ENCODE measurements around the gene CERKL. TPM values are rescaled to one million over a fixed set of nuclear protein-coding genes. Genes with fewer than 3 reads are reported as not detected.

Gene CERKL
- total RNA-seq, 4 donors from 2014 or later: not detected

GRCh38 chr2:181694271-181694670 lies 37.4 kb upstream of the CERKL start:
- no peaks in the 10 kb centered on the region for H3K4me1 ChIP-seq
- WGBS, 2 donors: 92 to 93% methylated on average over 17 of the region's 17 CpGs
- H3K9me3 ChIP-seq: no peaks in the 10 kb centered on the region
- H3K27ac ChIP-seq: no peak overlapping the region
- TF ChIP-seq, protein P1, sequence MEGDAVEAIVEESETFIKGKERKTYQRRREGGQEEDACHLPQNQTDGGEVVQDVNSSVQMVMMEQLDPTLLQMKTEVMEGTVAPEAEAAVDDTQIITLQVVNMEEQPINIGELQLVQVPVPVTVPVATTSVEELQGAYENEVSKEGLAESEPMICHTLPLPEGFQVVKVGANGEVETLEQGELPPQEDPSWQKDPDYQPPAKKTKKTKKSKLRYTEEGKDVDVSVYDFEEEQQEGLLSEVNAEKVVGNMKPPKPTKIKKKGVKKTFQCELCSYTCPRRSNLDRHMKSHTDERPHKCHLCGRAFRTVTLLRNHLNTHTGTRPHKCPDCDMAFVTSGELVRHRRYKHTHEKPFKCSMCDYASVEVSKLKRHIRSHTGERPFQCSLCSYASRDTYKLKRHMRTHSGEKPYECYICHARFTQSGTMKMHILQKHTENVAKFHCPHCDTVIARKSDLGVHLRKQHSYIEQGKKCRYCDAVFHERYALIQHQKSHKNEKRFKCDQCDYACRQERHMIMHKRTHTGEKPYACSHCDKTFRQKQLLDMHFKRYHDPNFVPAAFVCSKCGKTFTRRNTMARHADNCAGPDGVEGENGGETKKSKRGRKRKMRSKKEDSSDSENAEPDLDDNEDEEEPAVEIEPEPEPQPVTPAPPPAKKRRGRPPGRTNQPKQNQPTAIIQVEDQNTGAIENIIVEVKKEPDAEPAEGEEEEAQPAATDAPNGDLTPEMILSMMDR (IDR thresholded peaks at IDR 0.05): no peak
- no peak for TF ChIP-seq EP300 (IDR thresholded peaks at IDR 0.05)
- no peak for TF ChIP-seq POLR2A (IDR thresholded peaks at IDR 0.05)
- H3K4me3 ChIP-seq: no peak overlapping the region
- no peaks in the 10 kb centered on the region for H3K27me3 ChIP-seq
- no peaks in the 10 kb centered on the region for H3K36me3 ChIP-seq
- no peak for DNase-seq (ENCODE audit: low spot score in 2 of 2)

GRCh38 chr2:181690860-181691259 lies 34.0 kb upstream of the CERKL start:
- no peaks in the 10 kb centered on the region for H3K4me1 ChIP-seq
- H3K9me3 ChIP-seq: no peaks in the 10 kb centered on the region
- no peak overlapping the region for H3K27ac ChIP-seq
- WGBS, 2 donors: 89 to 92% methylated on average over 2 of the region's 2 CpGs
- no peaks in the 10 kb centered on the region for H3K36me3 ChIP-seq
- H3K4me3 ChIP-seq: no peak overlapping the region
- H3K27me3 ChIP-seq: peaks cover 0 to 25% of the 10 kb centered on the region in 2 donors
- TF ChIP-seq EP300 (IDR thresholded peaks at IDR 0.05): no peak
- TF ChIP-seq POLR2A (IDR thresholded peaks at IDR 0.05): no peak
- TF ChIP-seq, protein P1 (IDR thresholded peaks at IDR 0.05): no peak
- DNase-seq (ENCODE audit: low spot score in 2 of 2): no peak

GRCh38 chr2:181686576-181687185 lies 29.8 kb upstream of the CERKL start:
- no peak overlapping the region for H3K4me3 ChIP-seq
- DNase-seq (ENCODE audit: low spot score in 2 of 2): no peak
- H3K27me3 ChIP-seq: peaks cover 0 to 67% of the 10 kb centered on the region in 2 donors
- H3K4me1 ChIP-seq: peaks cover 0 to 32% (median 9%) of the 10 kb centered on the region in 4 donors
- 64 to 66% methylated on average over 6 of the region's 6 CpGs for WGBS, 2 donors
- no peak for TF ChIP-seq POLR2A (IDR thresholded peaks at IDR 0.05)
- no peak for TF ChIP-seq EP300 (IDR thresholded peaks at IDR 0.05)
- TF ChIP-seq, protein P1 (IDR thresholded peaks at IDR 0.05): no peak
- H3K36me3 ChIP-seq: no peaks in the 10 kb centered on the region
- H3K9me3 ChIP-seq: no peaks in the 10 kb centered on the region
- no peak overlapping the region for H3K27ac ChIP-seq

- WGBS, 2 donors: 8 to 9% methylated on average over 21 of the region's 21 CpGs
- Histone ChIP-seq H3K4me3 (no peak overlapping the region), H3K9me3 (no peaks in the 10 kb centered on the region), H3K36me3 (no peaks in the 10 kb centered on the region), H3K4me1 (peaks cover 0 to 47% (median 15%) of the 10 kb centered on the region in 4 donors), H3K27me3 (peaks cover 0 to 81% of the 10 kb centered on the region in 2 donors), H3K27ac (no peak overlapping the region)
- TF ChIP-seq, protein P1 (IDR thresholded peaks at IDR 0.05): no peak
- TF ChIP-seq EP300 (IDR thresholded peaks at IDR 0.05) (no peak), POLR2A (IDR thresholded peaks at IDR 0.05) (no peak)
- DNase-seq (ENCODE audit: low spot score in 2 of 2): no peak
Observed at GRCh38 chr2:181685150-181685688, 28.3 kb upstream of the CERKL start.

DNA sequence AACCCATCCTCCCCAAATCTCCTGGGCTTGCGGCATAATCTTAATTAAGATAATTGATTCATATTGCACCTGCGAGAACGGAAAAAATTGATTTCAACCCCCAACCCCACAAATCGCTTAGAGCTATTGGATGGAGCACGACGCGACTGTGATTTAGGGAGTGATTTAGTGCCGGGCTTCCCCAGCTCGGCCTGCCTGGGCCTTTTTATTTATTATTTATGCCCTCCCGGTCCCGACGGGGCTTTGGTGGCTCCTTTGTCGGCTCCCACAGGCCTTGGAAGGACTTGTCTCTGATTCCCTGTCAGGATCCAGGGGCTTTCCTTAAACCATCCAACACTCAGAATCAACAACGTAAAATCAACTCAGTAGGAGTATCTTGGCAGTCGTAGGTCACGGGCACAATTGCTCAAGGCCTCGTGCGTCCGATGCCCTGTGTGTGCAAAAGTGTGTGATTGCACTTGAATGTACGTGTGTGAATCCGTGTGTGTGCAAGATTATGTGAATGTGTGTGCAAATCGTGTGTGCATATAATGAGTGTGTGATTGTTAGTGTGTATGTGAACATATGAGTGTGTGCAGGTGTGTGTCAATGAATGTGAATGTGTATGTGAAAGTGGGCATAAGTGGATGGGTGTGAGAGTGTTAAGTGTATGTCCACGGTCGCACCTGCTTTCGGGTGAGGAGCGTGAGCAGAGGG lies 27.7 kb upstream of the CERKL start:
- Histone ChIP-seq H3K4me3 (peak overlapping the region in 1 of 4 donors; percentile 35), H3K27ac (no peak overlapping the region), H3K4me1 (peaks cover 0 to 50% (median 15%) of the 10 kb centered on the region in 4 donors), H3K36me3 (no peaks in the 10 kb centered on the region), H3K27me3 (peaks cover 0 to 87% of the 10 kb centered on the region in 2 donors), H3K9me3 (no peaks in the 10 kb centered on the region)
- WGBS, 2 donors: 10% methylated on average over 26 of the region's 26 CpGs
- TF ChIP-seq POLR2A (IDR thresholded peaks at IDR 0.05) (no peak), EP300 (IDR thresholded peaks at IDR 0.05) (no peak)
- TF ChIP-seq, protein P1 (IDR thresholded peaks at IDR 0.05): no peak
- DNase-seq (ENCODE audit: low spot score in 2 of 2): no peak
